Testis (tissue), 3 donors: ENCODE measurements around the gene PTPRU. TPM values are rescaled to one million over a fixed set of nuclear protein-coding genes. Genes with fewer than 3 reads are reported as not detected.

Experiments used
- DNase-seq: peaks from one replicate; pipeline ENCODE4 v3.0.0-alpha.2; 2019
- H3K27ac ChIP-seq, 2 donors: fragments of 200-600 bp; sonication (generic); one replicate each; pipeline ENCODE4 v1.5.1; 2019
- H3K27me3 ChIP-seq: fragments of 200-600 bp; sonication (generic); one replicate; pipeline ENCODE4 v1.5.1; 2019
- H3K36me3 ChIP-seq: fragments of 200-600 bp; sonication (generic); one replicate; pipeline ENCODE4 v1.5.1; 2017; ENCODE audit warnings: low read depth; ENCODE audit errors: missing control alignments
- H3K4me1 ChIP-seq: fragments of 200-600 bp; sonication (generic); one replicate; pipeline ENCODE4 v1.5.1; 2019
- H3K4me3 ChIP-seq, 2 donors: fragments of 200-600 bp; sonication (generic); one replicate each; pipeline ENCODE4 v1.5.1; 2017 to 2019
- H3K9me3 ChIP-seq: fragments of 200-600 bp; sonication (generic); one replicate; pipeline ENCODE4 v1.5.1; 2017
- POLR2A ChIP-seq: fragments of 450-650 bp; IDR thresholded peaks from one replicate; pipeline ENCODE4 v1.6.1; 2017; ENCODE audit warnings: antibody characterized with exemption, mild to moderate bottlenecking, moderate library complexity
- WGBS, 2 donors: methylation state at CpG; one replicate each; pipeline ENCODE4 v1.1.5; 2018; 5-methylcytosine and 5-hydroxymethylcytosine counted together
- intact Hi-C: fragments of 100-400 bp; cut with DNase I; formaldehyde crosslinking; loops from one replicate; pipeline ENCODE4 v1.15.1; 2023; ENCODE audit warnings: low total_unique reads
- polyA plus RNA-seq: library from polyadenylated mRNA; stranded (reverse); fragments of 350-450 nt; fragmentation: Illumina TruSeq; extraction: RNeasy Lipid Tissue Mini Kit (QIAGEN cat#74804); gene quantifications from one replicate; pipeline ENCODE4 v1.2.3, GENCODE V29; 2014; ENCODE audit warnings: low read depth, low replicate concordance; ENCODE audit not compliant: insufficient read depth
- total RNA-seq, 2 donors: library from RNA; depleted of rRNA; stranded (reverse); fragments of >200 nt; gene quantifications; one replicate each; pipeline ENCODE4 v1.2.3, GENCODE V29; 2016
- TF ChIP-seq, protein P1 (sequence below), 3 experiments: fragments of 450-650 bp in 2 of 3; fragments of 200-600 bp in 1 of 3; sonication (generic) in 1 of 3; IDR thresholded peaks; one replicate each; pipeline ENCODE4 v1.5.1; 2016 to 2019; ENCODE audit warnings: antibody characterized with exemption in 3 of 3, mild to moderate bottlenecking in 2 of 3, moderate library complexity in 1 of 3

PTPRU gene
- total and polyA plus RNA-seq, 3 donors from 2014 or later = 13.3 to 39.1 (median 21.7) TPM

DNA sequence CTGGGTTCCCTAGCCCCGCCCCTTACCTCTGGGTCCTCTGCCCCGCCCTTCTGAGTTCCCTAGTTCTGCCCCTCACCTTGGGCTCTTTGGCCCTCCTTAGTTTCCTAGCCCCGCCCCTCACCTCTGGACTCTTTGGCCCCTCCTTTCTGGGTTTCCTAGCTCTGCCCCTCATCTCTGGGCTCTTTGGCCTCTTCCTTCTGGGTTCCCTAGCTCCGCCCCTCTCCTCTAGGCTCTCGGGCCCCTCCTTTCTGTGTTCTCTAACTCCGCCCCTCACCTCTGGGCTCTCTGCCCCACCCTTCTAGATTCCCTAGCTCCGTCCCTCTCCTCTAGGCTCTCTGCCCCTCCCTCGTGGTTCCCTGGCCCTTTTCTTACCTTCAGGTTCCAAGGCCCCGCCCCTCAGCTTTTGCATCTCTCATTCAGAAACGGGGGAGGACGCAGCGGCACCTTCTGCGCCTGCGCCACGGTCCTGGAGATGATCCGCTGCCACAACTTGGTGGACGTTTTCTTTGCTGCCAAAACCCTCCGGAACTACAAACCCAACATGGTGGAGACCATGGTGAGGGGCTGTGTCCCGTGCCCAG, 88.5 kb downstream of the PTPRU start:
- Histone ChIP-seq H3K27ac (peak overlapping the region in 1 of 2 donors; percentile 11), H3K36me3 (no peaks in the 10 kb centered on the region), H3K4me3 (peak overlapping the region; percentile 15 to 39), H3K4me1 (no peaks in the 10 kb centered on the region), H3K27me3 (no peaks in the 10 kb centered on the region), H3K9me3 (no peaks in the 10 kb centered on the region)
- TF ChIP-seq, protein P1, sequence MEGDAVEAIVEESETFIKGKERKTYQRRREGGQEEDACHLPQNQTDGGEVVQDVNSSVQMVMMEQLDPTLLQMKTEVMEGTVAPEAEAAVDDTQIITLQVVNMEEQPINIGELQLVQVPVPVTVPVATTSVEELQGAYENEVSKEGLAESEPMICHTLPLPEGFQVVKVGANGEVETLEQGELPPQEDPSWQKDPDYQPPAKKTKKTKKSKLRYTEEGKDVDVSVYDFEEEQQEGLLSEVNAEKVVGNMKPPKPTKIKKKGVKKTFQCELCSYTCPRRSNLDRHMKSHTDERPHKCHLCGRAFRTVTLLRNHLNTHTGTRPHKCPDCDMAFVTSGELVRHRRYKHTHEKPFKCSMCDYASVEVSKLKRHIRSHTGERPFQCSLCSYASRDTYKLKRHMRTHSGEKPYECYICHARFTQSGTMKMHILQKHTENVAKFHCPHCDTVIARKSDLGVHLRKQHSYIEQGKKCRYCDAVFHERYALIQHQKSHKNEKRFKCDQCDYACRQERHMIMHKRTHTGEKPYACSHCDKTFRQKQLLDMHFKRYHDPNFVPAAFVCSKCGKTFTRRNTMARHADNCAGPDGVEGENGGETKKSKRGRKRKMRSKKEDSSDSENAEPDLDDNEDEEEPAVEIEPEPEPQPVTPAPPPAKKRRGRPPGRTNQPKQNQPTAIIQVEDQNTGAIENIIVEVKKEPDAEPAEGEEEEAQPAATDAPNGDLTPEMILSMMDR (IDR thresholded peaks at IDR 0.05) = no peak
- TF ChIP-seq POLR2A = no peak
- intact Hi-C loops = no loop called here
- DNase-seq = peak; percentile 73
- WGBS, 2 donors = 45 to 52% methylated on average over 19 of the region's 19 CpGs

DNA sequence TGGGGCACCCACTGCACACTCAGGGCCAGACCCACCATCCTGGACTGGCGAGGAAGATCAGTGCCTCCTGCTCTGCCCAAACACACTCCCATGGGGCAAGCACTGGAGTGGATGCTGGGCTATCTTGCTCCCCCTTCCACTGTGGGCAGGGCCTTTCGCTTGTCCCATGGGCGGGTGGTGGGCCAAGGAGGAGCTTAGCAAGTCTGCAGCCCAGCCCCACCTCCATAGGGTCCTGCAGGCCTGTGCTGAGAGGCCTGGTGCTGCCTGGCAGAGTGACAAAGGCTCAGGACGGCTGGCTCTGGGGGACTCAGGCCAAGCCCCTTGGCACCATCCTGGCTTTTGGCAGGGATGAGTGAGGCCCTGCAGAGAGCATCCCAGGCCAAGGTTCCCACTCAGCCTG, 89.4 kb downstream of the PTPRU start:
- Histone ChIP-seq H3K4me1 (no peaks in the 10 kb centered on the region), H3K27me3 (no peaks in the 10 kb centered on the region), H3K27ac (no peak overlapping the region), H3K9me3 (no peaks in the 10 kb centered on the region), H3K36me3 (no peaks in the 10 kb centered on the region), H3K4me3 (no peak overlapping the region)
- no peak for DNase-seq
- TF ChIP-seq POLR2A = no peak
- TF ChIP-seq, protein P1 (IDR thresholded peaks at IDR 0.05) = no peak
- intact Hi-C loops = no loop called here
- 80 to 92% methylated on average over 2 to 4 of the region's 4 CpGs for WGBS, 2 donors

DNA sequence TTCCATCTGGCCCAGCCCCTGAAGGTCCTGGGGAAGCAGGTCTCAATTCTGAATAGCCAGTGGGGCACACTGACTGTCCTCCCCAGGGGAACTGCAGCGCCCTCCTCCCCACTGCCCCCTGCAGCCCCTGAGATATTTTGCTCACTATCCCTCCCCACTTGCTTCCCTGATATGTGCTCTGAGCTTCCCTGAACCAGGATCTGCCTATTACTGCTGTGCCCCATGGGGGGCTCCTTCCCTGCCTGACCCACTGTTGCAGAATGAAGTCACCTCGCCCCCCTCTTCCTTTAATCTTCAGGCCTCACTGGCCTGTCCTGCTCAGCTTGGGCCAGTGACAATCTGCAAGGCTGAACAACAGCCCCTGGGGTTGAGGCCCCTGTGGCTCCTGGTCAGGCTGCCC, 89.8 kb downstream of the PTPRU start:
- no peak overlapping the region for H3K27ac ChIP-seq
- DNase-seq = no peak
- 94 to 97% methylated on average over 2 of the region's 2 CpGs for WGBS, 2 donors
- intact Hi-C loops = no loop called here
- H3K27me3 ChIP-seq = no peaks in the 10 kb centered on the region
- TF ChIP-seq, protein P1 (IDR thresholded peaks at IDR 0.05) = no peak
- TF ChIP-seq POLR2A = no peak
- no peaks in the 10 kb centered on the region for H3K36me3 ChIP-seq
- no peaks in the 10 kb centered on the region for H3K4me1 ChIP-seq
- H3K4me3 ChIP-seq = no peak overlapping the region
- no peaks in the 10 kb centered on the region for H3K9me3 ChIP-seq

DNA sequence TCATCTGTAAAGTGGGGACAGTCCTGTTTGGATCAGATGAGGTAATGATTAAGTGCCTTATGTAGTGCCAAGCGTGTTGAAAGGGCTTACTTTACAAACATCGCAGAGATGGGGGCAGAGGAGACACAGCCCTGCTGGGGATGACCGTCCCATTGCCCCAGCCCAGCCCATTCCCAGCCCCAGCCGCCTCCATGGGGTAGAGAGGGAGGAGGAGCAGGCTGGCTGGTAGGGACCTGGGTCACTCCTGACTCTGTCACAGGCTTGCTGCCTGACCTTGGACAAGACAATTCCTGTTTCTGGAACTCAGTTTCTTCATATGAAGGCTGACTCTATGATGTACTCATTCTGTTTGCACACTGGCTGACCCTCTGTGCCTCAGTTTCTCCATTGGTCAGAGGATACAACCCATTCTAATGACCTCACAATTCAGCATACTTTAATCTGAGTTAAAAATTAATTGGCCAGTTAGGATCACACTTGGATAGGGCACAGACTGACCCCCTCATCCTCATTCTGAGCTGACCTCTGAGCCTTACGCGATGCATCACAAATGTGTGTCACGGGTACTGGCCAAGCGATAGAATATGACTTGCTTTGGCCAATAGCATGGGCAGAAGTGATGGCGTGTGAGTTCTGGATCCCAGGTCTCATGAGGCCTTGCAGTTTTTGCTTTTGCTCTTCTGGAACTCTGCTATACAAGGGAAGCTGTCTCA, 91.1 kb downstream of the PTPRU start:
- no peak for DNase-seq
- no peaks in the 10 kb centered on the region for H3K27me3 ChIP-seq
- H3K4me1 ChIP-seq = no peaks in the 10 kb centered on the region
- intact Hi-C loops = no loop called here
- TF ChIP-seq, protein P1 (IDR thresholded peaks at IDR 0.05) = no peak
- TF ChIP-seq POLR2A = no peak
- H3K36me3 ChIP-seq = no peaks in the 10 kb centered on the region
- 93% methylated on average over 7 to 9 of the region's 9 CpGs for WGBS, 2 donors
- no peak overlapping the region for H3K4me3 ChIP-seq
- H3K9me3 ChIP-seq = no peaks in the 10 kb centered on the region
- no peak overlapping the region for H3K27ac ChIP-seq
